ENCODE data around the gene PLPP3.

PLPP3 gene

GRCh38 chr1:56526571-56527174 is 52.7 kb downstream of the PLPP3 start:
- Histone ChIP-seq H3K27me3 (no peaks in the 10 kb centered on the region), H3K4me3 (ENCODE audit: low read depth, low read length) (no peak overlapping the region), H3K36me3 (no peaks in the 10 kb centered on the region), H3K4me1 (no peaks in the 10 kb centered on the region), H3K9me3 (no peaks in the 10 kb centered on the region)
- no peak for TF ChIP-seq CTCF (IDR thresholded peaks at IDR 0.05; ENCODE audit: low read depth, low read length)
- peak; percentile 7 for DNase-seq

GRCh38 chr1:56525489-56526041 is 53.8 kb downstream of the PLPP3 start:
- Histone ChIP-seq H3K27me3 (no peaks in the 10 kb centered on the region), H3K36me3 (no peaks in the 10 kb centered on the region), H3K4me3 (ENCODE audit: low read depth, low read length) (no peak overlapping the region), H3K9me3 (no peaks in the 10 kb centered on the region), H3K4me1 (no peaks in the 10 kb centered on the region)
- no peak for TF ChIP-seq CTCF (IDR thresholded peaks at IDR 0.05; ENCODE audit: low read depth, low read length)
- DNase-seq, result no peak

- TF ChIP-seq CTCF (IDR thresholded peaks at IDR 0.05; ENCODE audit: low read depth, low read length), result no peak
- Histone ChIP-seq H3K4me1 (no peaks in the 10 kb centered on the region), H3K9me3 (no peaks in the 10 kb centered on the region), H3K27me3 (no peaks in the 10 kb centered on the region), H3K4me3 (ENCODE audit: low read depth, low read length) (no peak overlapping the region), H3K36me3 (no peaks in the 10 kb centered on the region)
- no peak for DNase-seq
These were observed 55.1 kb downstream of the PLPP3 start for GRCh38 chr1:56524263-56524662.

GRCh38 chr1:56522680-56523079 is 56.7 kb downstream of the PLPP3 start:
- Histone ChIP-seq H3K27me3 (no peaks in the 10 kb centered on the region), H3K9me3 (no peaks in the 10 kb centered on the region), H3K4me3 (ENCODE audit: low read depth, low read length) (no peak overlapping the region), H3K36me3 (no peaks in the 10 kb centered on the region), H3K4me1 (no peaks in the 10 kb centered on the region)
- no peak for DNase-seq
- no peak for TF ChIP-seq CTCF (IDR thresholded peaks at IDR 0.05; ENCODE audit: low read depth, low read length)

- H3K27me3 ChIP-seq, result no peaks in the 10 kb centered on the region
- H3K4me1 ChIP-seq, result no peaks in the 10 kb centered on the region
- no peak for DNase-seq
- no peak for TF ChIP-seq CTCF (IDR thresholded peaks at IDR 0.05; ENCODE audit: low read depth, low read length)
- no peaks in the 10 kb centered on the region for H3K9me3 ChIP-seq
- H3K36me3 ChIP-seq, result no peaks in the 10 kb centered on the region
- H3K4me3 ChIP-seq (ENCODE audit: low read depth, low read length), result no peak overlapping the region
These were observed 59.3 kb downstream of the PLPP3 start for GRCh38 chr1:56520016-56520601.

- Histone ChIP-seq H3K4me3 (ENCODE audit: low read depth, low read length) (no peak overlapping the region), H3K9me3 (no peaks in the 10 kb centered on the region), H3K27me3 (no peaks in the 10 kb centered on the region), H3K4me1 (no peaks in the 10 kb centered on the region), H3K36me3 (no peaks in the 10 kb centered on the region)
- no peak for DNase-seq
- TF ChIP-seq CTCF (IDR thresholded peaks at IDR 0.05; ENCODE audit: low read depth, low read length), result no peak
These were observed 61.8 kb downstream of the PLPP3 start for GRCh38 chr1:56517404-56518130.
